HCT116 (cell line): Measurements from ENCODE around the gene SLC25A45.

ENCODE experiments used
- EZH2phosphoT487 ChIP-seq: fragments of 200-600 bp; IDR thresholded peaks from 2 replicates; pipeline ENCODE4 v1.6.1; 2018; ENCODE audit warnings: antibody characterized with exemption, borderline replicate concordance
- POLR2A ChIP-seq: IDR thresholded peaks from 2 replicates; pipeline ENCODE4 v1.7.0; 2011; ENCODE audit warnings: borderline replicate concordance; ENCODE audit not compliant: insufficient read depth, insufficient read length; ENCODE audit errors: extremely low read depth
- SP1 ChIP-seq: IDR thresholded peaks from 2 replicates; pipeline ENCODE4 v1.6.1; 2012; ENCODE audit warnings: low read depth
- YY1 ChIP-seq: IDR thresholded peaks from 2 replicates; pipeline ENCODE4 v1.6.1; 2011; ENCODE audit warnings: low read length, low read depth, moderate library complexity, mild to moderate bottlenecking; ENCODE audit not compliant: insufficient replicate concordance; ENCODE audit errors: extremely low read depth
- TF ChIP-seq, protein P1 (sequence below), 3 experiments: fragments of 200-600 bp in 1 of 3; sonication (generic) in 1 of 3; IDR thresholded peaks in 2 of 3; conservative IDR thresholded peaks in 1 of 3; 2 replicates each; pipeline ENCODE4 v1.5.1; 2012 to 2017; ENCODE audit warnings: low read depth in 2 of 3, low read length in 2 of 3, antibody characterized with exemption in 1 of 3, borderline replicate concordance in 1 of 3, control low read depth in 1 of 3, mild to moderate bottlenecking in 1 of 3, mixed read lengths in 1 of 3, mixed run types in 1 of 3, moderate library complexity in 1 of 3; ENCODE audit not compliant: insufficient read depth in 1 of 3

DNA sequence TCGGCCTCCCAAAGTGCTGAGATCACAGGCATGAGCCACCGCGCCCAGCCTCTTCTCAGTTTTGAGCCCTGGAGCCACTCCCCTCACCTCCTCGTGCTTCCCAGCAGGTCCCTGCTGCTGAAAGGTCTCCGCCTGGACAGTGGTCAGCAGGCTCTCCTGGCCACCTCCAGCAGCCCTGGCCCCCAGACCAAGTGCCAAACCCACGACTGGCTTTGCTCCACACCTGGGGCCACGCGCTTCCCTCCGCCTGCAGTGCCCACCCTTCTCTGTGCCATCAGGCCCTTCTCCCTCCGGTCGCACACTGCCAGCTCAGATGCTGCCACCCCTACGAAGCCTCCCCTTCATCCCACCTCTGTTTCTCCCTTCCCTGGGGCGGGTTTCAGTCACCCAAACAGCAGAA lies 16.8 kb upstream of the SLC25A45 start:
- TF ChIP-seq POLR2A (no peak), SP1 (no peak), YY1 (no peak), EZH2phosphoT487 (no peak)
- TF ChIP-seq, protein P1, sequence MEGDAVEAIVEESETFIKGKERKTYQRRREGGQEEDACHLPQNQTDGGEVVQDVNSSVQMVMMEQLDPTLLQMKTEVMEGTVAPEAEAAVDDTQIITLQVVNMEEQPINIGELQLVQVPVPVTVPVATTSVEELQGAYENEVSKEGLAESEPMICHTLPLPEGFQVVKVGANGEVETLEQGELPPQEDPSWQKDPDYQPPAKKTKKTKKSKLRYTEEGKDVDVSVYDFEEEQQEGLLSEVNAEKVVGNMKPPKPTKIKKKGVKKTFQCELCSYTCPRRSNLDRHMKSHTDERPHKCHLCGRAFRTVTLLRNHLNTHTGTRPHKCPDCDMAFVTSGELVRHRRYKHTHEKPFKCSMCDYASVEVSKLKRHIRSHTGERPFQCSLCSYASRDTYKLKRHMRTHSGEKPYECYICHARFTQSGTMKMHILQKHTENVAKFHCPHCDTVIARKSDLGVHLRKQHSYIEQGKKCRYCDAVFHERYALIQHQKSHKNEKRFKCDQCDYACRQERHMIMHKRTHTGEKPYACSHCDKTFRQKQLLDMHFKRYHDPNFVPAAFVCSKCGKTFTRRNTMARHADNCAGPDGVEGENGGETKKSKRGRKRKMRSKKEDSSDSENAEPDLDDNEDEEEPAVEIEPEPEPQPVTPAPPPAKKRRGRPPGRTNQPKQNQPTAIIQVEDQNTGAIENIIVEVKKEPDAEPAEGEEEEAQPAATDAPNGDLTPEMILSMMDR (IDR thresholded peaks at IDR 0.05 in 2 of 3, conservative IDR thresholded peaks at IDR 0.05 in 1 of 3; ENCODE audit: borderline replicate concordance in 1 of 3, insufficient read depth in 1 of 3, low read depth in 2 of 3, low read length in 2 of 3), result no peak
